GM18519 (cell line): Measurements from ENCODE around the gene MMP23B.
A peak's percentile ranks its signal among the peaks of the same experiment; 100 is the strongest.
"Not testable (repeated sequence)": the region's sequence is repeated elsewhere in the genome, so short reads cannot be mapped to it uniquely, and the experiment has no call there.

Experiments
- ATAC-seq: cut with Tn5 transposase; IDR thresholded peaks from one replicate; pipeline ENCODE4 v1.9.1; 2021; ENCODE audit warnings: mild to moderate bottlenecking, moderate library complexity; ENCODE audit not compliant: unreplicated experiment, low FRiP score

The MMP23B gene

DNA sequence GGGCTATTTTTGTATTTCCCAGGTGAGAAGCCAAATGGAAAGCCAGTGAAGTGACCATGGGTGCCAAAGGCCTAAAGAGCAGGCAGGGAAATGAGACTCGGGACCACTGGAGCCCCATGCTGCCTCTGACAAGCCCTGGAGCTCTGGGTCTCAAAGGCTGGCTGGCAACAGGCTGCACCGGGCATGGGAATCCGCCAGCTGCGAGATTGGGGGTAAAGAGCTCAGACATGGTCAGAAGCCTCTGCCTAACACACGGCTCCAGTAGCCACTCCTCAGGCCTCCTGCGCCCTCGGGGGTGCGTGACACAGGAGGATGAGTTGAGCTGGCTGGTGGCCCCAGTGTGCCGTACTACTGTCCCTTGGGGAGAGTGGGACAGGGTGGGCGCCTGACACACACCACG is 32.3 kb downstream of the MMP23B start:
- not testable (repeated sequence) for ATAC-seq

DNA sequence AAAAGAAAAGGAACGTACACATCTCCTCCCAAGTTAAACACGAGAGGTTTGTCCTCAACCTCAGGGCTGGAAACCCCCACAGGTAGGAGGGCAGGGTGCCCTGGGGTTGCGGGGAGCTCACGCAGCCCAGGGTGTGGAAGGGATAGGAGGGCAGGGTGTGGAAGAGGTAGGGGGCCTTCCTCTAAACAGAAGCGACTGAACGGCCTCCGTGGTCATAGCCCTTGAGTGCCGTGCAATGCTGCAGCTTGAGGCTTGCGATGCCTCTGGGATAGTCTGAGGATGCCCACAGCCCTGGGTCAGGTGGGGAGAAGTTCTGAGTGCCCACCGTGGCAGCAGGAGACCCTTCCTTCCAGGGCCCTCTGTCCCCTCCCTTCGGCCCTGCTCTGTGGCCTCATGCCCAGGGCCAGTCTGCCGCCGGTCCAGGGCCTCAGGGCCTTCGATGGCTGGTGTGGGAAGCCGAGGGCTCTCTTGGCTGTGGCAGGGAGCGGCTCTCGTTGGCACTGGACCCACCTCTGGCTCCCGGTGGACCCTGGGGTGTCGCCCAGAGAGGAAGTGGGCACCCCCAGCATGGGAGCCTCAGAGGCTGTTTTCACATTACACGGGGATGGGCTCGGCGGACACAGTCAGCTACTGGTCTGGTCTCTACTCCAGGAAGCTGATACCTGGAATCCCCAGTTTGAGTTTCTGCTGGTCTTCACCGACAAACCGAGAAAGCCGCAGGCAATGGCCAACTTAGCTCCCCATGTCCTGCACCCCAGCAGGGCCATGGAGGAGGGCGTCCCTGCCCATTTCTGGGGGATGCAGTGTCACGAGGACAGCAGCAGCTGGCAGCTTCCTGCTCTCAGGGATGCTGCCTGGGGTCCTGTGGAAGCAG is 33.2 kb downstream of the MMP23B start:
- ATAC-seq = no peak

DNA sequence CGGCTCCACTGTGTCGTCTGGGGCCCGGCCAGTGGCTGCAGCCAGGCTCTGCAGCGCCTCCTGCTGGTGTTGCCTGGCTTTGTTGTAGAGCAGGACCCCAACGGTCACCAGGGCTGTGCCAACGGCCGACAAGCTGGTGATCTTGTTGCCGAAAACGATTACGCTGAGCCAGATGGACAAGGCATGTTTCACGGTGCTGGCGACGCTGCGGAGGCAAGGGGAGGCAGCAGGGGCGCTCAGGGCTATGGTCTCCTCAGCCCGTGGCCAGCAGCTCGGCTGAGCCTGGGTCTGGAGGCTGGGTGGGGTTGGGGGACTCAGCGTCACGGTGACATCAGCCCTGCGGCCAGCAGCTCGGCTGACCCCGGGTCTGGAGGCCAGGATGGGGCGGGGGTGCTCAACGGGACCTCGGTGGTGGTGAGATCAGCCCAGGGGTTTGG is 33.9 kb downstream of the MMP23B start:
- ATAC-seq = no peak

DNA sequence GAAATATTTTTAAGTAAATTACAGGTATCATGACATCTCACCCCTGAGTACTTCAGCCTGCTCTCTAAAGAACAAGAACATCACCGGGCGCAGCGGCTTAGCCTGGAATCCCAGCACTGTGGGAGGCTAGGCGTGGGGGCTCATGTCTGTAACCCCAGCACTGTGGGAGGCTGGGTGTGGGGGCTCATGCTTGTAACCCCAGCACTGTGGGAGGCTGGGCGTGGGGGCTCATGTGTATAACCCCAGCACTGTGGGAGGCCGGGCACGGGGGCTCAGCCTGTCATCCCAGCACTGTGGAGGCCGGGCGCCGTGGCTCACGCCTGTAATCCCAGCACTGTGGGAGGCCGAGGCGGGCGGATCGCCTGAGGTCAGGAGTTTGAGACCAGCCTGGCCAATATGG is 34.6 kb downstream of the MMP23B start:
- ATAC-seq = no peak

DNA sequence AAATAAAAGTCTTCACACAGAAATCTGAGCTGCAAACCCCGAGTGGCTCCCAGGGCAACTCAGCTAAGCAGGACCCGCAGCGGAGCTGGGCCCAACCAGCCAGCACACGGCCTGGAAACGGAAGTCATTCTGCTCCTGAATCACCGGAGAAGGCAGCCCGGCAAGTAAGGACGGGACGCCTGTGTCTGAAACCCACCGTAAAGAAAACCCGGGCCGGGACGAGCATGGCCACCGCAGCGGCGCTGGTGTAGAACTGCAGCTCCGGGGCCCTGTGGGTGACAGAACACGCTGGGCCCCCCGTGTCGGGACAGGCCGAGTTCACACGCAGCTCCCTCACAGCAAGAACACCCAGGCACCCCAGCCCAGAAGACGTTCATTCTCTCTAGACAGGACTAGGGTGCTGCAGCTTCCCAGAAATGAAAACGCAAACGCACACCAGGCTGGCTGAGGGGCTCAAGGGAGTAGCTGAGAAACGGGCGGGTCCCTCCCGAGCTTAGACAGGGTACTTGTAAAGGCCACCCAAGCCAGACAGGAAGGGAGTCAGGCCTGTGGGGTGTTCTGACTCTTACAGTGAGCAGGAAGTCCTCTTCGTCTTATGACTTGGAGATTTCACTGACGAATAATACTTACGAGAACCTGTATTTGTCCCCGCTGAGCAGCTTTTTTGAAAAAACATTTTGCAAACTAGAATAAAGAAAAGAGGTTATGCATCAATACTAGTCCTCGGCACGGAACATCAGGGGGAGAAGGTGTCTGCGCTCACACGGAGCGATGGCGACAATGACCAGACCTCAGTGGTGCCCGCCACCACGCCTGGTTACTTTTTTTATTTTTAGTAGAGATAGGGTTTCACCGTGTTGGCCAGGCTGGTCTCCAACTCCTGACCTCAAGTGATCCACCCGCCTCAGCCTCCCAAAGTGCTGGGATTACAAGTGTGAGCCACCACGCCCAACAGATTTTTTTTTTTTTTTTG is 37.8 kb downstream of the MMP23B start:
- no peak for ATAC-seq

- no peak for ATAC-seq
Measured at GRCh38 chr1:1670866-1671265, 38.9 kb downstream of the MMP23B start.

- no peak for ATAC-seq
Measured at GRCh38 chr1:1671365-1672119, 39.6 kb downstream of the MMP23B start.

- ATAC-seq = no peak
Measured at GRCh38 chr1:1672181-1672965, 40.4 kb downstream of the MMP23B start.

GRCh38 chr1:1674806-1675205 is 42.8 kb downstream of the MMP23B start:
- ATAC-seq = not testable (repeated sequence)

DNA sequence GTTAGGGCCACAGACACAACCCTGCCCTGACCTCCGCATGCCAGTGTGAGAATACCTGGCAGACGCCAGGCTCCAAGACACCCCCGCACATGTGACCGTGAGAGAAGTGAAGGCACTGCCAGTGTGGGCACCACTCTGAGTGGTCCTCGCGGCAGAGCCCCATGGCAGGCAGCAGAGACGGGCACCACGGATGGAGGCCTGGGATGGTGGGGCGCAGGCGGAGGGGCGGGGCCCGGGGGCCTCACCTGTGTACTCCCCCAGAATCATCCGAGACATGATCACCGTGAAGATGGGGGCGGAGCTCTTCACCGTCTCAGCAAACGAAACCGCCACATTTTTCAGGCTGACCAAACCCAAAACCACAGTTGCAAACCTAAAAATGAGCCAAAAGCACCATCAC is 43.2 kb downstream of the MMP23B start:
- ATAC-seq = not testable (repeated sequence)

DNA sequence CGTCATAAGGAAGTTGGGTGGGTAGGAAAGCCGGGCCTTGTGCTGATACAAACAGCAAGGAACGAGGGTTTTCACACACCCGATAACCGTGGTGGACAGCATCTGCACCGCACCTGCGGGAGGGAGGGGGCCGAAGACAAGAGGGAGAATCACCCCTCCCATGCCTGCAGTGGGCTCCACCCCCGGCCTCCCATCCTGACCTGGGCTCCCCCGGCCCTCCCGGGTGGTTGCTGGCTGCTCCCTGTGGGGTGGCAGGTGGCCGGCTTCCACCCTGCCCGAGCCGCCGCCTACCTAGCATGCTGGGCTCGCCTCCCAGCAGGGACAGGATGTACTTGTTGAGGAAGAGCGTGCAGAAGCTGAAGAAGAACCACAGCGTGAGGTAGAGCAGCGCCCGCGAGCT is 44.1 kb downstream of the MMP23B start:
- not testable (repeated sequence) for ATAC-seq

DNA sequence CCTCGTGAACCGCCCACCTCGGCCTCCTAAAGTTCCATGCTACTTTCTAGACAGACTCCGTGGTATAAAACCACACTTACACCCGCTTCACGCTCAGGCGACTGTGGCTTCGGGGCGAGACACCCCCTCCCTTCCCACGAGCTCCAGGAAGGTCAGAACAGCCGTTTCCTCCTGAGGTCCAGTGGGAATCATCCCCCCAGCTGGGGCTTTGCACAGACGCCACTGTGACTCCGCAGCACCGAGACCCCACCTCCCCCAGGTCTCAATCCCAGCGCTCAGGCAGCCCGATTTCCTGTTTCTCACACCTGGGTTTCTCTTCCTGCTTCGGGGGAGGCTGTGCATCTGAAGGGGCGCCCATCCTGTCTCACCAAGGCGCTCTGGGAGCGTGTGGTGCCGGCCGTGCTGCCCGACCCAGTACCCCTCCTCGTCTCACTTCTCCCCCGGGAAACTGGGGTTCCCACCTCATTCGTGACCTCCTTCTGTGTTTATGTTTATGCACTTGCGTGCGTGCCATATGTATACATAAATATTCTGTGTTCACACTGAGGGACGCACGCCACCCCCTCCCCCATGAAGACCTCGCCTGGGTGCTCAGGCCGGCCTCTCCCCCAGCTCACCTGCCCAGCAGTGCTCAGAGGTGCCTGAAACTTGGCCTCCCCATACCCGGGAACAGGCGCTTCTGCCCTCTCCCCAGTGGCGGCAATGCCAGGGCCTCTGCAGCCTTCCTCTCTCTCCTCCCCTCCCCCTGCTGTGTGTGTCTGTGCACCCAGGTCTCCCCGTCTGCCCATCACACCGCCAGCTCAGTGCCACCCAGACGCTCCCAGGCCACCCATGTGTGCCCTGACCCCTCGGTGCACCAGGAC is 46.0 kb downstream of the MMP23B start:
- ATAC-seq = peak; percentile 31

DNA sequence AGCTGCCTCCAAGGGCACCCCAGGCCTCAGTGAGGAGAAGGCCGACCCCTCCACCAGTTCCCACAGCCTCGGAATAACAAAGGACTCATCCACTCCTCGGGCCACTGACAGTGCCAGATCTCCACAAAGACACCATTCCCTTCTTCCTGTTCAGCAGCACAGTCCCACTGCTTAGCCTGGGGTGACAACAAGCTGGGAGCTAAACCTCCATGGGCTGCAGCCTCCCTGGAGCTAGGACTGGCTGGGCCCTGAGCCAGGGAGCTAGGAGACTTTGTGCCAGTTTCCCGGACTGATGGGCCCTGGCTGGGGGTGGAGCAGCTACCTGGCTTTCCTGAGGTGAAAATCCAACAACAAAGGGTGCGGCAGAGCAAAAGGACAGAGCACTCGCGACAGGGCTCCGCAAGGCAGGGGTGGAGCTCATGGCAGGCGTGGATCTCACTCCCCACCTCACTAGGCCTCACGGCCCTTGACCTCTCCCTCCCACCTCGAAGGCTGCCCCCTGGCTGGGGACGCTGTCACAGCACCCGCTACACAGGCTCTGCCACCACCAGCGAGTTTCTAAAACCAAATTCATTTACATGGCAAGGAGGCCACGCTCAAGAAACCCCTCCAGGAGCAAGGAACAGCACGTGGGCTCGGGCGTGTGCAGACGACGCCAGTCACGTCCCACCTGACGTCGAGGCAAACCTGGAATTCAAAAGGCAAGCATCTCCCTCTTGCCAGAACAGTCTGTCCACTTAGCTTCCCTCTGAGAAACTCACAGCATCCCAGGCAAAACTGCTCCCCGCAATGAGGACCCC is 46.8 kb downstream of the MMP23B start:
- ATAC-seq = peak; percentile 32

DNA sequence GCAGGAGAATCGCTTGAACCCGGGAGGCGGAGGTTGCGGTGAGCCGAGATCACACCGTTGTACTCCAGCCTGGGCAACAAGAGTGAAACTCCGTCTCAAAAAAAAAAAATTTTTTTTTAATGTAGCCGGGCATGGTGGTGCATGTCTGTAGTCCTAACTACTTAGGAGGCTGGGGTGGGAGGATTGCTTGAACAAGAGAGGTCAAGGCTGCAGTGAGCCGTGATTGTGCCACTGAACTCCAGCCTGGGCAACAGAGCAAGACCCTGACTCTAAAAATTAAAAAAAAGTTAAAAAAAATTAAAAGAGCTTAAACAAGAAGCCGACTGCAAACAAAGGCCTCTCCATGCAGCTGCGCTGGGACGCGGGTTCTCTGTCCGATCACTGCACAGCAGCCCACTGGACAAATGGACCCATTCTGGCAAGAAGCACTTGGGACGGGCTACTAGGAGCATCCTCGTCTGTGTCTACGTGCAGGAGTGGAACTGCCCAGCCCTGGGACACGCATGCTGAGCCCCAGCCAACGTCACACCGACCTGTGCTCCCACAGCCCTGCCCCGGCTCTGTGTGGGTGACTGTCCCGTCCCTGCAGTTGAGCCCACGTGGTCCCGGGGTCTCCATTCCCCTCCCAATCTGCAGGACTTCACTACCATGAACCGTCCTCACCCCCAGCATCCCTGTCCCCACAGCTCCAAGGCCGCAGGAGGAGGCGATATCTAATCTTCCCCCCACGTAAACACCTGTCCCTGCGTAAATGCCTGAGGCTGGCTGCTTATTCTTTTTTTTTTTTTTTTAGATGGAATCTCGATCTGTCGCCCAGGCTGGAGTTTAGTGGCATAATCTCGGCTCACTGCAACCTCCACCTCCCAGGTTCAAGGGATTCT is 48.3 kb downstream of the MMP23B start:
- ATAC-seq = no peak

GRCh38 chr1:1680912-1681273 is 48.9 kb downstream of the MMP23B start:
- no peak for ATAC-seq

DNA sequence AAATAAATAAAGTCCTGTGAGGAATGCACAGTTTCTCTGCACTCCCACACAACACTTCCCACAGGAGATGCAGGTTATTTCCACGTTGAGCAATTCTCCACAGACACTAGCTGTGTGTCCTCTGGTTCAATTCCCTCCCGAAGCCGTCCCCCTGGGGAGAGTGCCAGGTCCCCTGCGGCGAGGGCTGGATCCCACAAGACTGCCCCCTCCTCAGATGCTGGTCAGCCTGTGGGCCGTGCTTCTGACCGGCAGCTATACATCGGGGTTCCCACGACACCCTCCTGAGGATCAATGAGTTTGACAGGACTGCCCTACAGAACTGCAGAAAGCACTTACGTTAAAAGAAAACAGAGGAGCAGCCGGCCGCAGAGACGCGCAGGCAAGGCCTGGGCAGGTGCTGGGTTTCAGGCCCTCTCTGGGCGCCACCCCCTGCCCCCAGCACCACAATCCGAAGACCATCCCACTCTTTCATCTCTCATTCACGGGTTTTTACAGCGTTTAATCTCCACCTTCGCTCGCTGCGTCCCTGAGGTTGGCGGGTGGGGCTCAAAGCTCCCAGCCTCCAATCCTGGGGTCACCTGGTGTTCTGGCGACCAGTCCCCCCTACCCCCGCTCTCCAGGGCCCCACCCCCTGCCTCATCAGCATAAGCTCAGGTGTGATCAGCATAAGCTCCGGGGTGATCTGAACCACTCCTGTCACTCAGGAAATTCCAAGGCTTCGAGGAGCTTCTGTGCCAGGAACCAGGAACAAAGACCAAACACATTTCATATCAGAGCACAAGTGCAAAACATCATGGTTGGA is 51.3 kb downstream of the MMP23B start:
- ATAC-seq = no peak
